Measurements from ENCODE around the gene CD3E. TPM values are rescaled to one million over a fixed set of nuclear protein-coding genes. Genes with fewer than 3 reads are reported as not detected.

CD3E gene
- total RNA-seq, 1 experiment from 2014 or later = not detected

GRCh38 chr11:118310781-118311485 lies 6.4 kb downstream of the CD3E start:
- intact Hi-C loops (cut with micrococcal nuclease) = no loop called here
- Mint-ChIP-seq H3K4me3 (ENCODE audit: unreplicated experiment) (no peak overlapping the region), H3K4me1 (ENCODE audit: insufficient read depth, unreplicated experiment) (peaks cover under 1% of the 10 kb centered on the region), H3K27ac (ENCODE audit: low read depth, unreplicated experiment) (no peak overlapping the region), H3K36me3 (ENCODE audit: insufficient read depth, unreplicated experiment) (no peaks in the 10 kb centered on the region), H3K9me3 (ENCODE audit: unreplicated experiment) (no peaks in the 10 kb centered on the region), H3K27me3 (ENCODE audit: insufficient read depth, unreplicated experiment) (peaks cover 17% of the 10 kb centered on the region)
- no peak for TF ChIP-seq CTCF (IDR thresholded peaks at IDR 0.05; ENCODE audit: unreplicated experiment)
- no peak for DNase-seq (ENCODE audit: unreplicated experiment)
- no TSS peak for BruUV-seq (replicated peaks)
- CTCF ChIA-PET = interaction anchor here (0.6 to 2.0 kb wide), 6 partner anchors 16 to 1052 kb away, joined by 3 to 9 read pairs (median 3); no protein-coding TSS in a partner anchor
- POLR2A ChIA-PET = interaction anchor here (0.6 to 1.0 kb wide), 2 partner anchors 10 to 57 kb away, joined by 3 to 5 read pairs; no protein-coding TSS in a partner anchor

GRCh38 chr11:118311518-118311917 lies 7.0 kb downstream of the CD3E start:
- ChIA-PET CTCF (interaction anchor here (0.6 to 2.0 kb wide), 6 partner anchors 16 to 1051 kb away, joined by 3 to 9 read pairs (median 3); no protein-coding TSS in a partner anchor), POLR2A (interaction anchor here (0.6 to 1.0 kb wide), 3 partner anchors 11 to 478 kb away, joined by 3 to 5 read pairs (median 3); no protein-coding TSS in a partner anchor)
- Mint-ChIP-seq H3K27me3 (ENCODE audit: insufficient read depth, unreplicated experiment) (peaks cover 17% of the 10 kb centered on the region), H3K27ac (ENCODE audit: low read depth, unreplicated experiment) (no peak overlapping the region), H3K36me3 (ENCODE audit: insufficient read depth, unreplicated experiment) (no peaks in the 10 kb centered on the region), H3K9me3 (ENCODE audit: unreplicated experiment) (no peaks in the 10 kb centered on the region), H3K4me1 (ENCODE audit: insufficient read depth, unreplicated experiment) (peaks cover 7% of the 10 kb centered on the region), H3K4me3 (ENCODE audit: unreplicated experiment) (no peak overlapping the region)
- TF ChIP-seq CTCF (IDR thresholded peaks at IDR 0.05; ENCODE audit: unreplicated experiment) = no peak
- DNase-seq (ENCODE audit: unreplicated experiment) = peak; percentile 2
- intact Hi-C loops (cut with micrococcal nuclease) = no loop called here
- BruUV-seq (replicated peaks) = no TSS peak

- POLR2A ChIA-PET = interaction anchor here (0.9 kb wide), 1 partner anchor 17 kb away, joined by 3 read pairs; no protein-coding TSS in a partner anchor
- intact Hi-C loops (cut with micrococcal nuclease) = no loop called here
- H3K27me3 Mint-ChIP-seq (ENCODE audit: insufficient read depth, unreplicated experiment) = peaks cover 17% of the 10 kb centered on the region
- H3K9me3 Mint-ChIP-seq (ENCODE audit: unreplicated experiment) = no peaks in the 10 kb centered on the region
- no peak overlapping the region for H3K4me3 Mint-ChIP-seq (ENCODE audit: unreplicated experiment)
- no peak overlapping the region for H3K27ac Mint-ChIP-seq (ENCODE audit: low read depth, unreplicated experiment)
- TF ChIP-seq CTCF (IDR thresholded peaks at IDR 0.05; ENCODE audit: unreplicated experiment) = no peak
- peaks cover 13% of the 10 kb centered on the region for H3K4me1 Mint-ChIP-seq (ENCODE audit: insufficient read depth, unreplicated experiment)
- no TSS peak for BruUV-seq (replicated peaks)
- DNase-seq (ENCODE audit: unreplicated experiment) = no peak
- CTCF ChIA-PET = interaction anchor here (1.1 to 2.0 kb wide), 3 partner anchors 17 to 141 kb away, joined by 3 to 9 read pairs (median 7); no protein-coding TSS in a partner anchor
- H3K36me3 Mint-ChIP-seq (ENCODE audit: insufficient read depth, unreplicated experiment) = no peaks in the 10 kb centered on the region
These were observed 7.8 kb downstream of the CD3E start for GRCh38 chr11:118312328-118312727.

- H3K4me3 Mint-ChIP-seq (ENCODE audit: unreplicated experiment) = no peak overlapping the region
- intact Hi-C loops (cut with micrococcal nuclease) = no loop called here
- H3K4me1 Mint-ChIP-seq (ENCODE audit: insufficient read depth, unreplicated experiment) = peaks cover 13% of the 10 kb centered on the region
- no peak for TF ChIP-seq CTCF (IDR thresholded peaks at IDR 0.05; ENCODE audit: unreplicated experiment)
- no TSS peak for BruUV-seq (replicated peaks)
- no peak overlapping the region for H3K27ac Mint-ChIP-seq (ENCODE audit: low read depth, unreplicated experiment)
- ChIA-PET CTCF (no interaction called here), POLR2A (no interaction called here)
- no peak for DNase-seq (ENCODE audit: unreplicated experiment)
- no peaks in the 10 kb centered on the region for H3K36me3 Mint-ChIP-seq (ENCODE audit: insufficient read depth, unreplicated experiment)
- H3K27me3 Mint-ChIP-seq (ENCODE audit: insufficient read depth, unreplicated experiment) = peaks cover 17% of the 10 kb centered on the region
- no peaks in the 10 kb centered on the region for H3K9me3 Mint-ChIP-seq (ENCODE audit: unreplicated experiment)
These were observed 8.7 kb downstream of the CD3E start for GRCh38 chr11:118313242-118313641.
